Vein endothelial cell (primary cell): ENCODE data around the gene GAS6. TPM values are rescaled to one million over a fixed set of nuclear protein-coding genes. Genes with fewer than 3 reads are reported as not detected.

Experiments
- total RNA-seq: library from RNA; depleted of rRNA; stranded (reverse); fragments of >200 nt; gene quantifications from 2 replicates; pipeline ENCODE4 v1.2.3, GENCODE V29; 2012

Gene GAS6
- total RNA-seq: 38.7 and 111 TPM in 2 replicates

GRCh38 chr13:113863524-113864272 is at the start of gene GAS6:
Gene GAS6, minus strand, starts transcription at chr13:113864076. Its CDS starts 156 bp downstream, at chr13:113863920.

Other genes starting within 250 kb of the GAS6 start
- gene ATP4B, start 205.9 kb downstream of the GAS6 start, total RNA-seq: under 0.01 TPM in 1 of 2 replicates, not detected in the other
- under 0.01 TPM in 1 of 2 replicates, not detected in the other for gene GRK1, start 196.9 kb downstream of the GAS6 start, total RNA-seq
- 24.8 and 36.1 TPM in 2 replicates for gene TMEM255B, start 104.8 kb downstream of the GAS6 start, total RNA-seq
- 0.19 TPM in 1 of 2 replicates, not detected in the other for gene C13orf46, start 110.0 kb upstream of the GAS6 start, total RNA-seq